Kidney glomerular epithelial cell (primary cell): ENCODE results near the gene SLC44A2.

ENCODE experiments used
- DNase-seq: peaks from one replicate; lab custom pipeline; 2025; lab: John Stamatoyannopoulos, UW

The SLC44A2 gene

GRCh38 chr19:10615429-10616023 lies 9.8 kb upstream of the SLC44A2 start:
- DNase-seq: no peak

GRCh38 chr19:10617409-10618121 lies 7.8 kb upstream of the SLC44A2 start:
- peak; percentile 51 for DNase-seq

GRCh38 chr19:10618846-10619245 lies 6.5 kb upstream of the SLC44A2 start:
- no peak for DNase-seq

GRCh38 chr19:10620786-10621185 lies 4.6 kb upstream of the SLC44A2 start:
- no peak for DNase-seq

GRCh38 chr19:10621966-10622365 lies 3.4 kb upstream of the SLC44A2 start:
- DNase-seq: no peak

GRCh38 chr19:10624585-10624984 lies 768 bp upstream of the SLC44A2 start:
- DNase-seq: no peak

GRCh38 chr19:10625762-10626138 lies 397 bp downstream of the SLC44A2 start:
- no peak for DNase-seq

- no peak for DNase-seq
These were observed 6.5 kb downstream of the SLC44A2 start for GRCh38 chr19:10631874-10632273.

- no peak for DNase-seq
These were observed 9.1 kb downstream of the SLC44A2 start for GRCh38 chr19:10634430-10634829.

- no peak for DNase-seq
These were observed 9.6 kb downstream of the SLC44A2 start for GRCh38 chr19:10634963-10635362.

GRCh38 chr19:10636304-10636972 lies 11.1 kb downstream of the SLC44A2 start:
- DNase-seq: no peak

- no peak for DNase-seq
These were observed 12.5 kb downstream of the SLC44A2 start for GRCh38 chr19:10637894-10638293.

GRCh38 chr19:10639836-10640235 lies 14.5 kb downstream of the SLC44A2 start:
- no peak for DNase-seq

GRCh38 chr19:10640361-10640760 lies 15.0 kb downstream of the SLC44A2 start:
- DNase-seq: no peak

- DNase-seq: no peak
These were observed 15.9 kb downstream of the SLC44A2 start for GRCh38 chr19:10641248-10641647.

GRCh38 chr19:10642473-10643171 lies 17.3 kb downstream of the SLC44A2 start:
- DNase-seq: no peak

- DNase-seq: no peak
These were observed 18.0 kb downstream of the SLC44A2 start for GRCh38 chr19:10643172-10643967.

- DNase-seq: no peak
These were observed 18.6 kb downstream of the SLC44A2 start for GRCh38 chr19:10643968-10644259.

- DNase-seq: peak; percentile 34
These were observed 19.1 kb downstream of the SLC44A2 start for GRCh38 chr19:10644260-10645007.

GRCh38 chr19:10646456-10647159 lies 21.3 kb downstream of the SLC44A2 start:
- no peak for DNase-seq

GRCh38 chr19:10648360-10648759 lies 23.0 kb downstream of the SLC44A2 start:
- DNase-seq: no peak
